H1 (cell line): ENCODE measurements around the gene PAX5. TPM values are rescaled to one million over a fixed set of nuclear protein-coding genes. Genes with fewer than 3 reads are reported as not detected.

ENCODE experiments used
- CTCF ChIA-PET: fragments of 300-600 bp; sonication (Branson Sonifier 250); formaldehyde crosslinking; loops from one replicate; lab custom pipeline; 2021; ENCODE audit not compliant: partially characterized antibody; lab: Charles Lee
- POLR2A ChIA-PET: fragments of 300-600 bp; sonication (Branson Sonifier 250); formaldehyde crosslinking; loops from one replicate; lab custom pipeline; 2021; ENCODE audit warnings: inconsistent platforms; ENCODE audit not compliant: partially characterized antibody; lab: Charles Lee
- DNase-seq, 2 experiments: peaks; one replicate each; pipeline versions ENCODE4 v3.0.0 to v3.0.0-alpha.2; 2010 to 2022; ENCODE audit warnings: low spot score in 2 of 2, low read depth in 1 of 2, mixed read lengths in 1 of 2
- FAIRE-seq: peaks from 2 replicates; lab custom pipeline; 2011; peaks lifted over from hg19 to GRCh38; lab: Jason Lieb, UNC
- H2AFZ ChIP-seq: 2 replicates; pipeline ENCODE4 v1.8.1; 2012; ENCODE audit warnings: low read length, inconsistent platforms
- H2AK5ac ChIP-seq: 2 replicates; pipeline ENCODE4 v1.6.1; 2013; ENCODE audit warnings: low read depth, low read length
- H2BK120ac ChIP-seq: replicated peaks from 2 replicates; pipeline ENCODE3; 2013; ENCODE audit warnings: low read depth, low read length, inconsistent platforms
- H2BK12ac ChIP-seq: 2 replicates; pipeline ENCODE4 v1.6.1; 2013; ENCODE audit warnings: low read depth, low read length
- H2BK15ac ChIP-seq: 2 replicates; pipeline ENCODE4 v1.6.1; 2013; ENCODE audit warnings: low read length
- H2BK20ac ChIP-seq: 2 replicates; pipeline ENCODE4 v1.6.1; 2013; ENCODE audit warnings: low read length
- H2BK5ac ChIP-seq: 2 replicates; pipeline ENCODE4 v1.6.1; 2013; ENCODE audit warnings: low read depth, low read length
- H3K14ac ChIP-seq: 2 replicates; pipeline ENCODE4 v1.6.1; 2013; ENCODE audit warnings: inconsistent platforms; ENCODE audit not compliant: insufficient read length
- H3K18ac ChIP-seq: 2 replicates; pipeline ENCODE4 v1.6.1; 2013; ENCODE audit warnings: low read length; ENCODE audit errors: extremely low read depth
- H3K23ac ChIP-seq: 2 replicates; pipeline ENCODE4 v1.6.1; 2013; ENCODE audit warnings: inconsistent platforms; ENCODE audit not compliant: insufficient read length
- H3K23me2 ChIP-seq: 2 replicates; pipeline ENCODE4 v1.6.1; 2013; ENCODE audit warnings: low read depth, low read length
- H3K27ac ChIP-seq: 2 replicates; pipeline ENCODE4 v1.6.1; 2011; ENCODE audit warnings: low read depth, low read length, inconsistent platforms
- H3K27me3 ChIP-seq, 4 experiments: replicated peaks in 1 of 4; 1 replicate in 1 of 4; 2 replicates in 3 of 4; pipeline versions ENCODE4 v1.6.1 to v1.8.1; 2011 to 2013; ENCODE audit warnings: low read length in 3 of 4, mild to moderate bottlenecking in 3 of 4, inconsistent platforms in 2 of 4, mixed read lengths in 2 of 4, moderate library complexity in 1 of 4; ENCODE audit not compliant: control insufficient read depth in 3 of 4, insufficient read depth in 3 of 4; ENCODE audit errors: extremely low read depth in 1 of 4
- H3K36me3 ChIP-seq, 4 experiments: 2 replicates each; pipeline versions ENCODE4 v1.6.1 to v1.8.1; 2011 to 2013; ENCODE audit warnings: mild to moderate bottlenecking in 4 of 4, low read length in 3 of 4, moderate library complexity in 2 of 4, control low read depth in 1 of 4, inconsistent platforms in 1 of 4; ENCODE audit not compliant: insufficient read depth in 4 of 4, control insufficient read depth in 2 of 4
- H3K4ac ChIP-seq: replicated peaks from 2 replicates; pipeline ENCODE3; 2013; ENCODE audit warnings: low read length, low read depth, mixed read lengths, inconsistent platforms; ENCODE audit not compliant: insufficient read length
- H3K4me1 ChIP-seq, 4 experiments: replicated peaks in 1 of 4; 1 replicate in 1 of 4; 2 replicates in 3 of 4; pipeline versions ENCODE4 v1.6.1 to v1.8.1; 2011 to 2013; ENCODE audit warnings: low read length in 3 of 4, inconsistent platforms in 2 of 4, mixed read lengths in 1 of 4; ENCODE audit not compliant: insufficient read depth in 4 of 4, control insufficient read depth in 3 of 4
- H3K4me2 ChIP-seq, 2 experiments: 2 replicates each; pipeline versions ENCODE4 v1.6.1 to v1.8.1; 2011 to 2013; ENCODE audit warnings: low read depth in 2 of 2, low read length in 2 of 2, control low read depth in 1 of 2, inconsistent platforms in 1 of 2, mild to moderate bottlenecking in 1 of 2; ENCODE audit not compliant: insufficient read depth in 1 of 2
- H3K4me3 ChIP-seq, 4 experiments: fragments of 200-600, 300-600 bp in 1 of 4; sonication (generic), shearing (Covaris generic), sonication (Bioruptor Twin) in 1 of 4; 2 replicates each; pipeline versions ENCODE4 v1.5.1 to v1.8.1; 2011 to 2016; ENCODE audit warnings: low read length in 4 of 4, low read depth in 3 of 4, control low read depth in 2 of 4, inconsistent platforms in 2 of 4, mild to moderate bottlenecking in 2 of 4, mixed read lengths in 1 of 4, moderate library complexity in 1 of 4; ENCODE audit not compliant: insufficient read depth in 2 of 4; ENCODE audit errors: extremely low read depth in 1 of 4
- H3K56ac ChIP-seq: replicated peaks from 2 replicates; pipeline ENCODE3; 2013; ENCODE audit warnings: low read depth, mild to moderate bottlenecking, mixed read lengths, low read length, inconsistent platforms; ENCODE audit not compliant: insufficient read length
- H3K79me1 ChIP-seq: 2 replicates; pipeline ENCODE4 v1.6.1; 2013; ENCODE audit warnings: low read depth, low read length, control low read depth
- H3K79me2 ChIP-seq, 2 experiments: 2 replicates each; pipeline versions ENCODE4 v1.6.1 to v1.8.1; 2012 to 2013; ENCODE audit warnings: low read length in 2 of 2, mild to moderate bottlenecking in 2 of 2, inconsistent platforms in 1 of 2; ENCODE audit not compliant: insufficient read depth in 2 of 2, control insufficient read depth in 1 of 2
- H3K9ac ChIP-seq, 4 experiments: replicated peaks in 1 of 4; 1 replicate in 1 of 4; 2 replicates in 3 of 4; pipeline versions ENCODE4 v1.6.1 to v1.8.1; 2011 to 2013; ENCODE audit warnings: low read depth in 3 of 4, low read length in 3 of 4, control low read depth in 2 of 4, mild to moderate bottlenecking in 2 of 4, moderate library complexity in 2 of 4, inconsistent platforms in 1 of 4; ENCODE audit errors: extremely low read depth in 1 of 4
- H3K9me3 ChIP-seq, 2 experiments: 2 replicates each; pipeline versions ENCODE4 v1.6.1 to v1.8.1; 2012 to 2013; ENCODE audit warnings: mild to moderate bottlenecking in 2 of 2, moderate library complexity in 2 of 2, control low read depth in 1 of 2, inconsistent platforms in 1 of 2, low read depth in 1 of 2, low read length in 1 of 2, mixed read lengths in 1 of 2; ENCODE audit not compliant: insufficient read depth in 2 of 2
- H4K20me1 ChIP-seq, 2 experiments: replicated peaks in 1 of 2; 2 replicates each; pipeline versions ENCODE3 to v1.8.1; 2011 to 2013; ENCODE audit warnings: inconsistent platforms in 2 of 2, low read length in 2 of 2, mild to moderate bottlenecking in 1 of 2; ENCODE audit not compliant: insufficient read depth in 2 of 2, control insufficient read depth in 1 of 2
- H4K5ac ChIP-seq: 2 replicates; pipeline ENCODE4 v1.6.1; 2013; ENCODE audit warnings: low read length, low read depth, mixed read lengths, inconsistent platforms; ENCODE audit not compliant: insufficient read length
- H4K8ac ChIP-seq: 2 replicates; pipeline ENCODE4 v1.8.0; 2013; ENCODE audit warnings: mild to moderate bottlenecking, moderate library complexity, low read length, inconsistent platforms; ENCODE audit not compliant: insufficient read depth; ENCODE audit errors: extremely low read depth
- H4K91ac ChIP-seq: replicated peaks from 2 replicates; pipeline ENCODE3; 2013; ENCODE audit warnings: low read length, mixed read lengths, inconsistent platforms; ENCODE audit not compliant: insufficient read length
- ATF3 ChIP-seq: IDR thresholded peaks from 2 replicates; pipeline ENCODE4 v1.6.1; 2011; ENCODE audit warnings: low read depth, mild to moderate bottlenecking, low read length; ENCODE audit not compliant: insufficient read depth
- HDAC6 ChIP-seq: IDR thresholded peaks from one replicate; pipeline ENCODE4 v1.7.1; 2012; ENCODE audit warnings: low read depth, mild to moderate bottlenecking, inconsistent platforms, low read length, moderate library complexity
- KDM4A ChIP-seq: IDR thresholded peaks from one replicate; pipeline ENCODE4 v1.7.1; 2012; ENCODE audit warnings: low read depth, mild to moderate bottlenecking, moderate library complexity, low read length, inconsistent platforms; ENCODE audit not compliant: severe bottlenecking
- MAFK ChIP-seq: IDR thresholded peaks from 2 replicates; pipeline ENCODE4 v1.6.1; 2012; ENCODE audit warnings: low read depth, mild to moderate bottlenecking, improper control_type of control experiment, low read length
- PHF8 ChIP-seq: fragments of 200-600 bp; sonication (generic); conservative IDR thresholded peaks from 2 replicates; pipeline ENCODE4 v1.7.1; 2012; ENCODE audit warnings: low read depth, mild to moderate bottlenecking, inconsistent platforms, low read length, moderate library complexity
- POU5F1 ChIP-seq: IDR thresholded peaks from 2 replicates; pipeline ENCODE4 v1.6.1; 2011; ENCODE audit warnings: low read depth, mild to moderate bottlenecking, low read length, moderate library complexity
- RFX5 ChIP-seq: IDR thresholded peaks from 2 replicates; pipeline ENCODE4 v1.6.1; 2011; ENCODE audit warnings: low read depth, low read length, improper control_type of control experiment, borderline replicate concordance
- SIRT6 ChIP-seq: IDR thresholded peaks from one replicate; pipeline ENCODE4 v1.7.1; 2012; ENCODE audit warnings: low read length, inconsistent platforms
- USF2 ChIP-seq: IDR thresholded peaks from 2 replicates; pipeline ENCODE4 v1.6.1; 2011; ENCODE audit warnings: low read length, improper control_type of control experiment
- YY1 ChIP-seq: IDR thresholded peaks from 2 replicates; pipeline ENCODE4 v1.6.1; 2011; ENCODE audit warnings: low read depth, mild to moderate bottlenecking, low read length
- WGBS, 2 experiments: shearing (Covaris generic) in 1 of 2; methylation state at CpG; one replicate each; pipeline versions ENCODE4 v1.1.6 to v1.1.7; 2013 to 2015; ENCODE audit warnings: low lambda C conversion rate in 2 of 2, mixed read lengths in 2 of 2, inconsistent platforms in 1 of 2, low coverage in 1 of 2, missing lambda C conversion rate in 1 of 2; ENCODE audit not compliant: insufficient replicate concordance in 2 of 2, insufficient coverage in 1 of 2, insufficient read length in 1 of 2; ENCODE audit errors: extremely low coverage in 1 of 2, missing lambda C conversion rate in 1 of 2; 5-methylcytosine and 5-hydroxymethylcytosine counted together
- polyA plus RNA-seq, 7 experiments: library from polyadenylated mRNA; depleted of rRNA in 3 of 7; stranded (reverse) in 5 of 7; unstranded in 2 of 7; fragments of >200 nt in 5 of 7; fragments of 200-250 nt in 2 of 7; gene quantifications; 1 replicate in 5 of 7; 2 replicates in 1 of 7; 4 replicates in 1 of 7; pipeline versions ENCODE4 v1.2.1 to v1.2.3, GENCODE V29; 2011 to 2013; ENCODE audit warnings: missing spikeins in 2 of 7, mixed read lengths in 2 of 7
- total RNA-seq: library from RNA; stranded (reverse); fragmentation: NEBNext Ultra II Directional; extraction: Animal tissue kit (Norgen Biotek cat#: 25700); gene quantifications from 2 replicates; pipeline ENCODE4 v1.2.1, GENCODE V29; 2021

PAX5 gene
- total and polyA plus RNA-seq, 2 of the 8 experiments (the other 6 are each of a cell fraction or from before 2014, with no cell fraction given), result 0.29 to 0.43 TPM

- H3K9me3 ChIP-seq, result no peaks in the 10 kb centered on the region
- no peak for TF ChIP-seq ATF3
- no peak for TF ChIP-seq MAFK
- TF ChIP-seq USF2, result no peak
- TF ChIP-seq SIRT6, result no peak
- no peak for TF ChIP-seq RFX5
- TF ChIP-seq KDM4A, result no peak
- TF ChIP-seq HDAC6, result no peak
- TF ChIP-seq YY1, result no peak
- TF ChIP-seq PHF8, result no peak
- TF ChIP-seq POU5F1, result no peak
Observed at GRCh38 chr9:36894695-36895310, 139.3 kb downstream of the PAX5 start.

More at GRCh38 chr9:36894695-36895310, 139.3 kb downstream of the PAX5 start:
- Histone ChIP-seq H2BK5ac (no peak overlapping the region), H3K23ac (no peak overlapping the region), H4K91ac (no peak overlapping the region), H3K56ac (no peak overlapping the region), H2AFZ (no peak overlapping the region), H3K4me3 (no peak overlapping the region), H3K4ac (no peak overlapping the region), H4K20me1 (no peaks in the 10 kb centered on the region), H2BK12ac (no peak overlapping the region), H3K9ac (no peak overlapping the region), H3K4me1 (peaks cover 0 to 5% (median 0%) of the 10 kb centered on the region in 4 experiments; a peak in 2 of 7 replicates), H3K27me3 (no peaks in the 10 kb centered on the region), H3K79me2 (no peaks in the 10 kb centered on the region), H2BK15ac (0 out of 2 replicates have a peak overlapping the region, but pooled peaks have one; percentile 26), H3K18ac (no peak overlapping the region), H3K4me2 (no peak overlapping the region), H3K79me1 (no peaks in the 10 kb centered on the region), H4K5ac (no peak overlapping the region), H2AK5ac (no peak overlapping the region), H2BK20ac (no peak overlapping the region), H3K14ac (no peak overlapping the region), H3K27ac (no peak overlapping the region), H3K23me2 (no peaks in the 10 kb centered on the region), H4K8ac (0 out of 2 replicates have a peak overlapping the region, but pooled peaks have one; percentile 8), H3K36me3 (no peaks in the 10 kb centered on the region), H2BK120ac (no peak overlapping the region)
- ChIA-PET CTCF (interaction anchor here (0.8 to 1.5 kb wide), 4 partner anchors 9 to 98 kb away, joined by 3 to 5 read pairs (median 4); no protein-coding TSS in a partner anchor), POLR2A (no interaction called here)
- DNase-seq (no peak), FAIRE-seq (no peak)
- 89% methylated on average over 23 of the region's 23 CpGs; no CpG with 5 or more reads in 1 of the 2 experiments for WGBS, 2 experiments
